ENCODE measurements around the gene TGFBR2. TPM values are rescaled to one million over a fixed set of nuclear protein-coding genes. Genes with fewer than 3 reads are reported as not detected.

Gene TGFBR2
- total RNA-seq, 4 donors from 2014 or later = 95.3 to 255 (median 211) TPM

- Histone ChIP-seq H3K9me3 (no peaks in the 10 kb centered on the region), H3K27ac (peak overlapping the region; percentile 98 to 99), H3K4me3 (peak overlapping the region; percentile 79 to 95), H3K4me1 (no peaks in the 10 kb centered on the region), H3K36me3 (no peaks in the 10 kb centered on the region), H3K27me3 (no peaks in the 10 kb centered on the region)
- peak; percentile 71 to 76 for DNase-seq
- peak; percentile 28 to 36 for TF ChIP-seq POLR2A (IDR thresholded peaks at IDR 0.05)
- TF ChIP-seq, protein P1, sequence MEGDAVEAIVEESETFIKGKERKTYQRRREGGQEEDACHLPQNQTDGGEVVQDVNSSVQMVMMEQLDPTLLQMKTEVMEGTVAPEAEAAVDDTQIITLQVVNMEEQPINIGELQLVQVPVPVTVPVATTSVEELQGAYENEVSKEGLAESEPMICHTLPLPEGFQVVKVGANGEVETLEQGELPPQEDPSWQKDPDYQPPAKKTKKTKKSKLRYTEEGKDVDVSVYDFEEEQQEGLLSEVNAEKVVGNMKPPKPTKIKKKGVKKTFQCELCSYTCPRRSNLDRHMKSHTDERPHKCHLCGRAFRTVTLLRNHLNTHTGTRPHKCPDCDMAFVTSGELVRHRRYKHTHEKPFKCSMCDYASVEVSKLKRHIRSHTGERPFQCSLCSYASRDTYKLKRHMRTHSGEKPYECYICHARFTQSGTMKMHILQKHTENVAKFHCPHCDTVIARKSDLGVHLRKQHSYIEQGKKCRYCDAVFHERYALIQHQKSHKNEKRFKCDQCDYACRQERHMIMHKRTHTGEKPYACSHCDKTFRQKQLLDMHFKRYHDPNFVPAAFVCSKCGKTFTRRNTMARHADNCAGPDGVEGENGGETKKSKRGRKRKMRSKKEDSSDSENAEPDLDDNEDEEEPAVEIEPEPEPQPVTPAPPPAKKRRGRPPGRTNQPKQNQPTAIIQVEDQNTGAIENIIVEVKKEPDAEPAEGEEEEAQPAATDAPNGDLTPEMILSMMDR (IDR thresholded peaks at IDR 0.05) = no peak
- intact Hi-C loops (cut with DNase I; ENCODE audit: low total_unique reads) = no loop called here
Measured at GRCh38 chr3:30607032-30607833, 832 bp downstream of the TGFBR2 start.

DNA sequence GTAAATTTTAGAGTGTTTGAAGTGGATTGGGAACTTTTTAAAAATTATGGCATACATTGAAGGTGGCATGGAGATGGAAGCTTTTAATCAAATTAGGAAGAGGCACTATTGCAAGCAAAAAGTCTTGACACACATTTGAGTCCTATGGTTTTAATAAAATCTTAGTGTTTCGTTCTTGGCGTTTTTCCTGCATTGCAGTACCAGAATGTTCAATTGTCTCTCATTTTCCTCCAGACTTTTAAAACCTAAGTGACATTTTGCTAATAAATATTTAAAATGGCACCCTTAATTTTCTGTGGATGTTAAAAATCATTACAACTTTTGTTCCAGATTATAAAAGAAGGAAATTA, 2.2 kb downstream of the TGFBR2 start:
- no peak for DNase-seq
- no peaks in the 10 kb centered on the region for H3K9me3 ChIP-seq
- no peaks in the 10 kb centered on the region for H3K27me3 ChIP-seq
- TF ChIP-seq POLR2A (IDR thresholded peaks at IDR 0.05) = no peak
- TF ChIP-seq, protein P1 (IDR thresholded peaks at IDR 0.05) = no peak
- H3K27ac ChIP-seq = peak overlapping the region; percentile 98 to 99
- H3K36me3 ChIP-seq = no peaks in the 10 kb centered on the region
- H3K4me3 ChIP-seq = peak overlapping the region; percentile 79 to 95
- no peaks in the 10 kb centered on the region for H3K4me1 ChIP-seq
- intact Hi-C loops (cut with DNase I; ENCODE audit: low total_unique reads) = no loop called here

DNA sequence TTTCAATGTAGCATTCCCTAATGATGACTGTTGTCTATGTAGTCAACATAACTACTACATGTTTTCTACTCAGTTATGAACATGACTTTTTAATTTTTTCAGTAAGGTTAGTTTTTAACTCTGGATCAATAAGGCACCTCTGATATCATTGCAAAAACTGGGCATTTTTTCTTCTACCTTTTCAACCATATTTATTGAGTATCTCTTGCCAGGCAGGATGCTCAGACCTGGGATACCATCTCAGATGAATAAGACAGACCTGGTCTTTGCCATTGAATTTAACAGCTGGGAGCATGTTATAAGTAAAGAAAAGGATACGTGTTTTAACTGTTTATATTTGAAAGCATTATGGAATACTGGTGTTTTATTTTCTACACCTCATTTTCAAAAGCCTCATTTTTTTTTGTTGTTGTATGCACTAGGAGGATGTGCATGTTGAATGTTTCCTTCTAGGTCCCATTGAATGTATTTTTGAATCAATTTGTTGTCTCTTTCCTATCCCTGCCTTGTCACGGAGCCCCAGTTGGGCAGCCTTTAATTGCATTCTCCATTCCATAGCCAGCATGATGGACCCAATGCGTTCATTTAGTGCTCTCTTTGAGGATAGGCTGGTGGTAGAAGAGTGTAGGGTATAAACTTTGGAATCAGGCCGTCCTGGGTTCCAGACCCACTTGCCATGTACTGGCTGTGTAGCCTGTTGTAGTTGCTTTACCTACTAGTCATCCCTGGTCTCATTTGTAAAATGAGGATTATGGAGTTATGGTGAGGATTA, 3.7 kb downstream of the TGFBR2 start:
- no peak overlapping the region for H3K4me3 ChIP-seq
- no peaks in the 10 kb centered on the region for H3K4me1 ChIP-seq
- intact Hi-C loops (cut with DNase I; ENCODE audit: low total_unique reads) = no loop called here

DNA sequence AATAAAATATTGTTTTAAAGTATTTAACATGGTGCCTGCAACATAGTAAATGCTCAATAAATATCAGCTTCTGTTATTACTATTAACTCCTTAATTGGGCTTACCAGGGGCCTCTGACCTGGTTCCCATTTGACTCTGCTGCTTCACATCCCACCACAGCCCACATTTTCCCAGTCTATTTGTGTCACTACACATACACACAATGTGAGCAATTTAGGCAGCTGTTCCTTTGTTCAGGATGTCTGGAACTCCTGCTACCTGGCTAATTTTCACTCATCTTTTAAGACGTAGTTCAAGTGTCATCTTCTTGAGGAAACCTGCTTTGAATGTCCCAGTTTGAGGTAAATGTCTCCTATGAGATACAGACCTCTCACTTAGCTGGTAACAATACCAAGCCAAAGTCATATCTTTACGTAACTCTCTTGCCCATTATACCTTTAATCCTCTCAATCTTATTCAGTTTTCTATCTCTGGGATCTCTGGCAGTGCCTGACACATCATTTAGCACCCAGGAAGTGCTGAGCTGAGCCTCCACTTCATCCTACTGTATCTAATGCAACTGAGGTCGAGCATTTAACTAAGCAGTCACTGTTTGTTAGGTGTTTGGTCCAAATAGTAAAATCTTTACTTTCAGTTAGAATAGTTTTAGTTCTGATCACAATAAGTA, 4.4 kb downstream of the TGFBR2 start:
- Histone ChIP-seq H3K4me1 (no peaks in the 10 kb centered on the region), H3K27me3 (no peaks in the 10 kb centered on the region)

More for the DNA sequence above, 3.7 kb downstream of the TGFBR2 start:
- Histone ChIP-seq H3K36me3 (no peaks in the 10 kb centered on the region), H3K27me3 (no peaks in the 10 kb centered on the region), H3K27ac (peak overlapping the region; percentile 98 to 99), H3K9me3 (no peaks in the 10 kb centered on the region)
- no peak for DNase-seq
- TF ChIP-seq, protein P1 (IDR thresholded peaks at IDR 0.05) = no peak
- TF ChIP-seq POLR2A (IDR thresholded peaks at IDR 0.05) = no peak

More for the DNA sequence above, 4.4 kb downstream of the TGFBR2 start:
- intact Hi-C loops (cut with DNase I; ENCODE audit: low total_unique reads) = no loop called here
- no peak for TF ChIP-seq POLR2A (IDR thresholded peaks at IDR 0.05)
- TF ChIP-seq, protein P1 (IDR thresholded peaks at IDR 0.05) = no peak
- DNase-seq = no peak
- Histone ChIP-seq H3K4me3 (no peak overlapping the region), H3K36me3 (no peaks in the 10 kb centered on the region), H3K27ac (peak overlapping the region; percentile 98 to 99), H3K9me3 (no peaks in the 10 kb centered on the region)

Measured in uterus (tissue), 4 donors.